ENCODE data around the gene SCAMP5.
A peak's percentile ranks its signal among the peaks of the same experiment; 100 is the strongest.

The SCAMP5 gene

GRCh38 chr15:75048394-75048793 is 53.0 kb downstream of the SCAMP5 start:
- DNase-seq, result no peak

DNA sequence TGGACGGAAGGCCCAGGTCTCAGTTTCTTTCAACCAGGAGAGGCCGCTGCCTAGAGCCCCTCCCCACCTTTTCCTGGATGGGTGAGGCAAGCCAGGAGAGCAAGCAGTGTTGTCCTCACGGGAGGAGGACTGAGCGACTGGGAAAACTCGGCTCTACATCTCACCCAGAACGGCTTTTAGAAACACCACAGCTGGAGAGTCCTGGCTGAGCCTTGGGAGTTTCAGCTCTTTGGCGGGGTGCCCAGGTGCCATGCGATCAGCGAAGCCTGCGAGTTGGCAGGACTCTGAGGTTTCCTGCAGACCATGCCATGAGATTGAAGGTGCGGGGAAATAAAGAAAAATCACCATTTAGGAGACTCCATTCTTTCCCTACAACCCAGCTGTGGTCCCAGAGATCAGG is 54.0 kb downstream of the SCAMP5 start:
- DNase-seq, result no peak

- no peak for DNase-seq
Observed at GRCh38 chr15:75050283-75050682, 54.9 kb downstream of the SCAMP5 start.

DNA sequence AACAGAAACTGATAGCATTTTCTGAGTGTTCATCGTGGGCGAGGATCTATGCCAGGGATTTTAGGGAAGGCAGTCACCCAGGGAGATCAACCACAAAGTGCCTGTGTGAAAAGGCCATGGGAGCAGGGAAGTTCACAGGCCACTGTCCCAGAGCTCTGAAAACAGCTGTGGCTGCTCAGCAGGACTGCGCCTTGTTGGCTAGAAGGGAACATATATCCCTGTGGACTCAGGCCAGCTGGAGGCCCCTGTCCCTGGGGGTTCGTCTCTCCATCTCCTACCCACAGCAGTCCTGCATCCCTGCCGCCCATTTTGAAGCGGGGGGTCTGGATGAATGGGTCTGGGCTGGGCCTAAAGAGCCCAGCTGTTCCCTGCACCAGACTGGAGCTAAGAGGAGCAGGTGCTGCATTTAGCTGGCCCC is 55.8 kb downstream of the SCAMP5 start:
- no peak for DNase-seq

- no peak for DNase-seq
Observed at GRCh38 chr15:75051711-75052110, 56.3 kb downstream of the SCAMP5 start.

GRCh38 chr15:75052972-75053747 is 57.8 kb downstream of the SCAMP5 start:
- no peak for DNase-seq

DNA sequence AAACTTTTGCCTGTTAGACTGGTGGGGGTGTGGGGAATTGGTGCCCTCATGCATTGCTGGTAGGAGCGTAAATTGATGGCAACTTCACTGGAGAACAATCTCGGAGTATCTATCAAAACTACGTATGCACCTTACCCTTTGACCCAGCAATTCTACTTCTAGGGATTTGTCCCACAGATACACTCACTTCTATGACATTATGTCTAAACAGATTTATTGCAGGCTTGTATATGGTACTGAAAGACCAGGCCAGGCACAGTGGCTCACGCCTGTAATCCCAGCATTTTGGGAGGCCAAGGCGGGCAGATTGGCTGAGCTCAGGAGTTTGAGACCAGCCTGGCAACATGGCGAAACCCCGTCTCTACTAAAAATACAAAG is 58.4 kb downstream of the SCAMP5 start:
- no peak for DNase-seq

DNA sequence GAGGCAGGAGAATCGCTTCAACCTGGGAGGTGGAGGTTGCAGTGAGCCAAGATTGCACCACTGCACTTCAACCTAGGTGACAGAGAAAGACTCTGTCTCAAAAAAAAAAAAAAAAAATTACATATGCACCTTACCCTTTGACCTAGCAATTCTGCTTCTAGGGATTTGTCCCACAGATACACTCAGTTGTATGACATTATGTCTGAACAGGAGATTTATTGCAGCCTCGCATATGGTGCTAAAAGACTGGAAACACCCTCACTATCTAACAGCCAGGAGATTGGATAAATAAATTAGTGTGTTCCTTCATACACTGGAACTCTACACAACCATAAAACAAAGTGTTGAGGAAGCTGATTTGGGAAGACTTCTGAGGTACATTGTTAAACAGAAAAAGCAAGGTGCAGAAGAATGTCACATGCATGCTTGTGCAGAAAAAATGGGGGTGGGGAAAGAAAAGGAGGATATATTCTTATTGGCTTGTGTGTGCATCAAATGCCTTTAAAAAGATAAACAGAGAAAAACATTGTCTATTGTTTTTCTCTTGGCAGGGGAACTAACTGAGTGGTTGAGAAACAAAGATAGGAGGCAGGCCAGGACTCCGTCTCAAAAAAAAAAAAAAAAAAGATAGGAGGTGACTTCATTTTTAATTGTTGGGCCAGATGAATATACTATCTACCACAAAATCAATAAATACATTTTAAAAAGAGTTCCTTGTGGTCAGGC is 59.0 kb downstream of the SCAMP5 start:
- DNase-seq, result no peak

GRCh38 chr15:75056036-75056435 is 60.7 kb downstream of the SCAMP5 start:
- DNase-seq, result no peak

GRCh38 chr15:75058127-75058905 is 63.0 kb downstream of the SCAMP5 start:
- DNase-seq, result no peak

- no peak for DNase-seq
Observed at GRCh38 chr15:75059607-75060006, 64.2 kb downstream of the SCAMP5 start.

- DNase-seq, result no peak
Observed at GRCh38 chr15:75061272-75061671, 65.9 kb downstream of the SCAMP5 start.

DNA sequence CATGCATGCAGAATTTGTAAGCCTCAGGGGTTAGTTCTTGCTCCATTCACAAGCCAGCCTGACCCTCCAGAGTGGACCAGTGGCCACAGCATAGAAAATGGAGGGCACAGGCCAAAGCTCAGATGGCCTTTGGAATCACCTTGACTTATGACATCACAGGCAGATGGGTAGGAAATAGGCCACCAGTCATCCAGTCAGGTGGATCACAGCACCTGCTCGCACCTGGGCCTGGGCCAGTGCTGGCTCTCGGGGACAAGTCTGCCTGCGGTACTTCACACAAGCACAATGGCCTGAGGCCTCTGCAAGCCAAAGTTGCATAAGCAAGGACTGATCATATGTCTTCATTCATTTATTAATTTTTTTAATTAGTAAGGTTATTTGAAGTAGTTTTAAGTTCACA is 67.3 kb downstream of the SCAMP5 start:
- no peak for DNase-seq

DNA sequence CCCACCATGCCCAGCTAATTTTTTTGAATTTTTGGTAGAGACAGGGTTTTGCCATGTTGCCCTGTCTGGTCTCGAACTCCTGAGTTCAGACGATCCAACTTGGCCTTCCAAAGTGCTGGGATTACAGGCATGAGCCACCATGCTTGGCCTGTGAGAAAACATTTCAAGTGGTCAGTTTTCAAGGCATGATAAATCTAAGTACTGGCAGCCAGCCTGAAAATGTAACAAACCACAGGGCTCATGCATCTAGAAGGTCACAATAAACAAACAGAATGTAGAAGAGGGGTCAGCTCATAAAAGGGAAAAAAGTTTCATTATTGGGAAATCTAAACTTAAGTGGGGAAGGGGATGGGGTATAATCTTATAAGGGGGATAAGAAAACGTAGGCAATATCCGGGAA is 68.0 kb downstream of the SCAMP5 start:
- no peak for DNase-seq

GRCh38 chr15:75063889-75064288 is 68.5 kb downstream of the SCAMP5 start:
- DNase-seq, result no peak

DNA sequence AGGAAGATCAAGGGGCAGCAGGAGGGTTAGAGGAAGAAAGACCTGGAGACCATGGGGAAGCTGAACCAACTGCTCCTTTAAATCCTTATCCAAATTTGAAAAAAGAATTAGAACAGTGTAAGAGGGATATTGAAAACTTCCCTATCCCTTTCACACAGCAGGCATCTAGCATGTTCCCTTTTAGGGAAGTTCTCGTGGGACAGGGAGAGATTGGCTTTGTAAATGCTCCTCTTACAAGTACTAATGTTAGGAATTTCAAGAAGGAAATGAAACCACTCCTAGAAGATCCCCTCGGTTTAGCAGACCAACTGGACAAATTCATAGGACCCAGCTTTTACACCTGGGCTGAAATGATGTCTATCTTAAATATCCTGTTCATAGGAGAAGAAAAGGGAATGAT is 69.5 kb downstream of the SCAMP5 start:
- DNase-seq, result no peak

DNA sequence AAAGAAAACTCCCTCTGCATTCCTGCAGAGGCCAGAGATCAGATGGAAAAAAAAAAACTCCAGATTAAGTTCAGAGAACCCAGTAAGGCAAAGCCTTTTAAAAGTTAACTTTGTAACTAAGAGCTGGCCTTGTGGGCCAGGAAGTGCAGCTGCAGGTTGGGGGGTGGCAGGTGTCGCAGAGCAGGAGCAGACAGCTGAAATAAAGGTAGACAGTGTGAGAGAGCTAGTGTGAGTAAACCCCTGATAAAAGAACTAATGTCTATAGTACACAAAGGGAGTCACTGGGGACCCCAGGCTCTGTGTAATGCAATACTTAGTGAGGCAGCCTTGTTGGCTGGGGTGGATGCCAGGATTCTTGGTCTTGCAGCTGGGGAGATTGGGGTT is 70.1 kb downstream of the SCAMP5 start:
- no peak for DNase-seq

GRCh38 chr15:75065851-75066509 is 70.6 kb downstream of the SCAMP5 start:
- no peak for DNase-seq

DNA sequence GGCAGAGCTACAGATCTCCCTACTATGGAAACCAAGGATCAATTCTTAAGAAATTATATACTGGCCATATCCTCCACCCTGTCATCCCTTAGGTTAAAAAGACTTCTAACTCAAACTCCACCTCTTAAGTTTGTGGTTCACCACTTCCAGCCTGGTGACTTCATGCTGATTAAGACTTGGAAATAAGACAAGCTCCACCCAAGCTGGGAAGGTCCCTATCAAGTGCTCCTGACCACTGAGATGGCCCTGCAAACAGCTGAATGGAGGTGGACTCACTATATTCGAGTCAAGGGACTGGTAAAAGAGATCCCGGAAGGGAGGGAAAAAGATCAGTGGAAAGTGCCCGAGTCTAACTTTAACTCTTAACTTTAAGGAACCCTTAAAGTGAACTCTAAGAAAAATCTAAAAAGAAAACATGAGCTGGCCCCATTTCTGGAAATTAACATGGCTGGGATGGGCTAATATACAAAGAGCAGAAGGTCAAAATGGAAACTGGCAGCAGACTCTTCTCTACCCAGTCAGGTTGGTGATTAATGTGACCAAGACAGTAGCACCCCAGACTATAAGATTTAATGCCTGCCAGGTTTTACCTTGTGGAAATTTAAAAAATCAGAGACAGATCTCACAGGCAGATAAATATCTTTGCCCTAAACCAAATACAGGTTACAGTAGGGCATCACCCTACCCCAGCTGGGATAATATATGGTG is 71.9 kb downstream of the SCAMP5 start:
- peak; percentile 45 for DNase-seq

DNA sequence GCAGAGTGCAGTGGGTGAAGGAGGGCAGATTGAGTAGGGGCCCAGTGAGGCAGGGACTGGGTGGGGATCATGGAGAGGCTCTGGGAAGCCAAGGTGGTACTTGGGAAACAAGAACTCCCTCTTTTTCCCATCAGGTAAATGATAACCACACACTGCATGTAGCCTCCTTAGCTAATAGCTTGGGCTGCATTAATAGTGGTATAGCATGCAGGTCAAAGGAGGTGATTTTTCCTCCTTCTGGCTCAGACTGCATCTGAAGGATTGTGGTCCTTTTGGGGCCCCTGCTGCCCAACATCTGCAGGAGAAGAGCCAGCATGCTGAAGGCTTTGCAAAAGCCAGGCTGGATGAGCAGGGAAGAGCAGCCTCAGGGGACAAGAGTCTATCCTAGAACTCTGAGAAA is 73.4 kb downstream of the SCAMP5 start:
- no peak for DNase-seq

GRCh38 chr15:75069301-75069925 is 74.0 kb downstream of the SCAMP5 start:
- no peak for DNase-seq

DNA sequence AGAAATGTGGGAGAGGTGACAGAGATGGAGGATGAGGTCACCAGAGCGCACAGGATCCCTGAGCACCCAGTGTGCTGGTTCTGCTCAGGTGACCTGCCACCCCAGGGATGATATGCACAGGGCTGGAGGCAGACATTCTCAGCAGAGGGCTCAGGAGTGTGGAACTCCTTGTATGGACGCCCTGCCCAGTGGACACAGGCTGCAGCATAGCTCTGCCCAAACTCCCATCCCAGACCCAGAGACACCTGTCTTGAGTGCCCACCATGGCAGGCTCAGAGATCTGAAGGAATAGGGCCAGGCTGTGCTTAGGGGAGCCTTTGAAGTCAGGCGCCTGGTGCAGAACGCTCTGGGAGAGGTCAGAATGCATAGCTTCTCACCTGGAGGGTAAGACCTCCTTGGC is 75.3 kb downstream of the SCAMP5 start:
- DNase-seq, result no peak
